Measurements from ENCODE around the gene SIRT3.

SIRT3 gene

DNA sequence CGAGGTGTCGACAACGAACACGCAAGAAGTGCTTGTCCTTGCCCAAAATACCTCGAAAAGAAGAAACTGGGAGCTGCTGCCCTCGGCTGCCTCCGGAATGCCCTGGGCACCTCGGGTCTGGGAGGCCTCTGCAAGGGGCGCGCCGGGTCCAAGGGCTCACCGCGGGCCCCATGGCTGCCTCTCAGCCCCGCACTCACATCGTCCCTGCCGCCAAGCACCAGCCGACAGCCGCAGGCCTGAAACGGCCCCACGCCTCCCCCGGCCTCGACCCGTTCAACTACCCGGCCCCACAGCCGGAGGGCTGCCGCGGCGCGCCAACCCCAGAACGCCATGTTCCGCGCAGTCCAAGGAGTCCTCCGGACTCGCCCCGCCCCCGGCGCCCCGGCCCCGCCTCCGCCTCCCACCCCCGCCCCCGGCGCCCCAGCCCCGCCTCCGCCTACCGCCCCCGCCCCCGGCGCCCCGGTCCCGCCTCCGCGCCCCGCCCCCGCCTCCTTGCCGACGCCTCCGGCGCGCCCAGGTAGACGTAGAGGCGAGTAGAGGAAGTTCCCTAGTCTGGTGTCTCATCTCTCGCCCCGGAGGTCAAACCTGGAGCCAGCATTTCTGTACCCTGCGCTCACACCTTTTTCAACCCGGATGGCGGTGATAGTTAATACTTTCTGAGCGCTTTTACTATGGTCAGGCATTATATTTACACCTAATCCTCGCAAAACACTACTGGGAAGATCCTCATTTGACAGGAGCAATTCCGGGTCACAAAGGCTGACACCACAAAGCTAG is at the start of gene SIRT3:
Gene SIRT3, minus strand, starts transcription at position 346 of the 777 bp plus-strand sequence. Its CDS starts 14 bp downstream, at position 332.
- peak; percentile 66 to 73 for DNase-seq (ENCODE audit: low read depth in 2 of 2)

GRCh38 chr11:285894-286220 is 49.7 kb upstream of the SIRT3 start:
- DNase-seq (ENCODE audit: low read depth in 2 of 2), result no peak

DNA sequence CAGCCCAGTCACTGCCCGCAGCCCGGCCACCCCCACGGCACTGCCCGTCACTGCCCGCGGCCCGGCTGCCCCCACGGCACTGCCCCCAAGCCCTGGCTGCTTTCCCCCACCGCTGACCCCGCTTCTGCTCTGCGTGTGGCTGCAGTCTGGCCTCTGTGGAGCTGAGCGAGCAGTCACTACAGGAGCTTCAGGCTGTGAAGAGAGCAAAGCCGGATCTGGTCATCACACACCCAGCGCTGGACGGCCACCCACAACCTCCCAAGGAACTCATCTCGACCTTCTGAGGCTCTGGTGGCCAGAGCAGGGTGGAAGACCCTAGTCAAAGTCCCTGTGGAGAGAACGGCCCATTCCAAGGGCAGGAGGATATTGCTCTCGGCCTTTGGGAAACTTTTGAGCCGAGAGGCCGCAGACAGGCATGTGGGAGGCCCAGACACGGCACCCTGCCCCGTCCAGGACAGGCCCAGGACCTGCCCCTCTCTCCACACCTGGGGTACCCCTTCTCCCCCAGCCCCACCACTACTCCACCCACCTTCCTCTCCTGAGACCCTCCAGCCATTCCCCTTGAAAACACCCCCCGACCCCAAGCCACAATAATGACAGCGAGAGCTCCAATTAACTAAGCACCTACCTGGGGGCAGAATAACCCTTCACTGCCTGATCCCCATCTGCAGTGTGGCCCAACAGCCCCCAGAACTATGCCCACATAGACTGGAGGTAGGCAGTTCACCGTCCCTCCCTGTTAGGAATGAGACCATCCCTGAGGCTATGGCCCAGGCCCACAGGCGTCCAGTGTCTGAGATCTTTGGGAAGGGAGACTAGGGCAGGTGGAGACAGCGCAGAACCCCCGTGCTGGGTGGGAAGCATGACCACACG is 49.1 kb upstream of the SIRT3 start:
- no peak for DNase-seq (ENCODE audit: low read depth in 2 of 2)

- DNase-seq (ENCODE audit: low read depth in 2 of 2), result no peak
Measured at GRCh38 chr11:284105-285020, 48.2 kb upstream of the SIRT3 start.

DNA sequence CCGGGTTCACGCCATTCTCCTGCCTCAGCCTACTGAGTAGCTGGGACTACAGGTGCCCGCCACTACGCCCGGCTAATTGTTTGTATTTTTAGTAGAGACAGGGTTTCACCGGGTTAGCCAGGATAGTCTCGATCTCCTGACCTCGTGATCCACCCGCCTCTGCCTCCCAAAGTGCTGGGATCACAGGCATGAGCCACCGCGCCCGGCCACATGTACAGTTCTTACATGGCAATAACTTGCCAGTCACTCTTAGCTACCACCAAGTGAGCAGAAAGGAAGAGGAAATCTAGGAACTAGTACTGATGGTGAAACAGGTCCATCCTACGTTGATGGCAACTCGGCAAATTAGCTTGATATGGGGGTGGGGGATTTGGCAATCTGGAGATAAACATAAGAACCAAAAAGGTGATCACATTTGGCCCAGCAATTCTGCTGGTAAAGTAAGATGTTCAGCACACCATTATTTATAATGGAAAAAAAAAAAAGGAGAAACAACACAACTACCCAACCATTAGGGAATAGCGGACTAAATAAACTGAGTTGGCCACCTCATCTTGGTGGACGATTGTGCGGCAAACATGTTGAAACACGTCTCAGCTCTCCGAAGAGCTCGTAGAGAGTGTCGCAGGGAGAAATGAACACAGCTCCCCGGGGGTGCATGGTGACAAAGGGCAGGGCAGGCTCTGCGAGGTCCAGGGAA is 47.4 kb upstream of the SIRT3 start:
- DNase-seq (ENCODE audit: low read depth in 2 of 2), result no peak

GRCh38 chr11:282630-283360 is 46.7 kb upstream of the SIRT3 start:
- DNase-seq (ENCODE audit: low read depth in 2 of 2), result no peak

GRCh38 chr11:282171-282570 is 46.0 kb upstream of the SIRT3 start:
- no peak for DNase-seq (ENCODE audit: low read depth in 2 of 2)

GRCh38 chr11:281486-282161 is 45.5 kb upstream of the SIRT3 start:
- no peak for DNase-seq (ENCODE audit: low read depth in 2 of 2)

- no peak for DNase-seq (ENCODE audit: low read depth in 2 of 2)
Measured at GRCh38 chr11:280706-281485, 44.8 kb upstream of the SIRT3 start.

DNA sequence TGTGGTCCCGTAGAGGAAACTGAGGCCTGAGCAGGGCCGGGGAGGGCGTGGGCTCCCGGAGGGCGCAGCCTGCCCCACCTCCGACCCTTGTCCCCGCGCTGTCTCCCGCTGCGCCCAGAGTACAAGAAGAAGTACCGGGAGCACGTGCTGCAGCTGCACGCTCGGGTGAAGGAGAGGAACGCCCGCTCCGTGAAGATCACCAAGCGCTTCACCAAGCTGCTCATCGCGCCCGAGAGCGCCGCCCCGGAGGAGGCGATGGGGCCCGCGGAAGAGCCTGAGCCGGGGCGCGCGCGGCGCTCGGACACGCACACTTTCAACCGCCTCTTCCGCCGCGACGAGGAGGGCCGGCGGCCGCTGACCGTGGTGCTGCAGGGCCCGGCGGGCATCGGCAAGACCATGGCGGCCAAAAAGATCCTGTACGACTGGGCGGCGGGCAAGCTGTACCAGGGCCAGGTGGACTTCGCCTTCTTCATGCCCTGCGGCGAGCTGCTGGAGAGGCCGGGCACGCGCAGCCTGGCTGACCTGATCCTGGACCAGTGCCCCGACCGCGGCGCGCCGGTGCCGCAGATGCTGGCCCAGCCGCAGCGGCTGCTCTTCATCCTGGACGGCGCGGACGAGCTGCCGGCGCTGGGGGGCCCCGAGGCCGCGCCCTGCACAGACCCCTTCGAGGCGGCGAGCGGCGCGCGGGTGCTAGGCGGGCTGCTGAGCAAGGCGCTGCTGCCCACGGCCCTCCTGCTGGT is 44.0 kb upstream of the SIRT3 start:
- DNase-seq (ENCODE audit: low read depth in 2 of 2), result no peak

DNA sequence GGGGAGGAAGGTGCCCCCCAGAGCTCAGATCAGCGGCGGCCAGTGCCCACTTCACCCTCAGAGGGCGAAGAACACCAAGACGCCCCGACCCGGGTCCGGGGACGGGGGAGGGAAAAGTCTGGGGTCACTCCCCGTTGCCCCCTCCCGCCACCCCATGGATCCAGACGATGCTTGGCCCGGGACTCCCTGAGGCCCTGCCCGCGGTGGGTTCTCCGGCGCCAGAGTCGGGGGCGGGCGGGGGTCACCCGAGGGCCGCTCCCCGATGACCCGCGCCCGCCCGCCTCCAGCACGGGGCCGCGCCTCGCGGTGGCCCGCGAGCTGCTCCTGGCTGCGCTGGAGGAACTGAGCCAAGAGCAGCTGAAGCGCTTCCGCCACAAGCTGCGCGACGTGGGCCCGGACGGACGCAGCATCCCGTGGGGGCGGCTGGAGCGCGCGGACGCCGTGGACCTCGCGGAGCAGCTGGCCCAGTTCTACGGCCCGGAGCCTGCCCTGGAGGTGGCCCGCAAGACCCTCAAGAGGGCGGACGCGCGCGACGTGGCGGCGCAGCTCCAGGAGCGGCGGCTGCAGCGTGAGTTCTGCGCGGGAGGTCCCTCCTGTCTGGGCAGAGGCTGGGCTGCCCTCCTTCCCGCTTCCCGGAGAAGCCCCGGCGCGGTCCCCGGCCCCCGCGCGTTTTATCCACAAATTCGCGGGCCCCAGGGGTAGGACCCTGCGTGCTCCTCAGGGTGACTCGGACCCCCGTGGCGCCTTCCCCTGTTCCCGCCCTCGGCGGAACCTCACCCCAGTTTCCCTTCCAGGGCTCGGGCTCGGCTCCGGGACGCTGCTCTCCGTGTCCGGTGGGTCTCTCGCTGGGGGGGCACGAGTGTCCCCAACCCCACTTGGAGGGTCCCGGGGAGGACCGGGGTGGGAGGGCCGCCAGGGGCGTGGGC is 43.2 kb upstream of the SIRT3 start:
- no peak for DNase-seq (ENCODE audit: low read depth in 2 of 2)

- no peak for DNase-seq (ENCODE audit: low read depth in 2 of 2)
Measured at GRCh38 chr11:278001-278951, 42.1 kb upstream of the SIRT3 start, which contains the start of gene NLRP6. NLRP6 (plus strand) TSS chr11:278407; CDS start chr11:278570, 163 bp downstream.

GRCh38 chr11:276219-276618 is 40.1 kb upstream of the SIRT3 start:
- DNase-seq (ENCODE audit: low read depth in 2 of 2), result no peak

DNA sequence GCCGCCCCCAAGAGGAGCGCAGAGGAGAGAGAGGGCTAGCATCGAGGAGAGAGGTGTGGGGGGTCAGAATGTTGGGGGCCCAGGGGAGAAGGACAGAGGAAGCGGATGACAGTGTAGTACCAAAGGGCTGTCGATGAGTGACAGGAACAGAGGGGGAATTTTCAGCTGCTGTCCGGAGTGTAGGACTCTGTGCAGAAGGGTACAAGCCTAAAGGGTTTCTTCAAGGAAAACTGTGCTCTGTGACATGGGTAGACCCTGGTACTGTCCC is 36.7 kb upstream of the SIRT3 start:
- DNase-seq (ENCODE audit: low read depth in 2 of 2), result no peak

DNA sequence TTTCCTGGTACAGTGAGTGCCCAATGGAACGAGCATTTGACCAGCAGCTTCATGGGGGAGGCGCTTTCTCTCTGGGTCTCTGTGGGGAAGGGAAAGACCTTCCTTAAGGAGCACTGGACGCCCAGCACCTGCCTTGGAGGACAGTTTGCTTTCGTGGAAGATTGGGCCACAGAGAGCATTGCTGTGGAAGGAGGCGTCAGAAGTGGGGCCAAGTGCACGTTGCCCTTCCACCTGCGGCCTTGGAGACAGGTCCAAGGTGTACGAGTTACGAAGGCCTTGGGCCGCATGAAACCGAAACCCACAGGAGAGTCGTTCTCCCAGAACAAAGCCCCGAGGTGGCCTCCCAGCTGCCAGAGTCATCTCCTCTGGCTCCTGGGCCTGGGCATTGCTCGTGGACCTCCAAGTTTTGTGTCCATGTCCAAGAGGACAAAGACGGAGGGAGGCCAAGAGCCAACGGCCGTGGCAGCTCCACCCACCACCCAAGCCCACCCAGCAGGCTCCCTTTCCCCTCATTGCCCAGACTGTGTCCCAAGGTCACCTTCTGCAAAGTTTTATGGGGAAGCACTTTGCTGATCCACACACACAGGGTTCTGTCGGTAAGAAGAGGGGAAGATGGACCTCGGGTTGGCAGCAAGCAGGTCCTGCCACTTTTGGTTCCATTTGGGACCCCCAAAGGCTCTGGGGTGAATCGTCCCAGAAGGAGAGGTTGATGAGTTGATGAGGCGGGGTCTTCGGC is 36.2 kb upstream of the SIRT3 start:
- no peak for DNase-seq (ENCODE audit: low read depth in 2 of 2)

DNA sequence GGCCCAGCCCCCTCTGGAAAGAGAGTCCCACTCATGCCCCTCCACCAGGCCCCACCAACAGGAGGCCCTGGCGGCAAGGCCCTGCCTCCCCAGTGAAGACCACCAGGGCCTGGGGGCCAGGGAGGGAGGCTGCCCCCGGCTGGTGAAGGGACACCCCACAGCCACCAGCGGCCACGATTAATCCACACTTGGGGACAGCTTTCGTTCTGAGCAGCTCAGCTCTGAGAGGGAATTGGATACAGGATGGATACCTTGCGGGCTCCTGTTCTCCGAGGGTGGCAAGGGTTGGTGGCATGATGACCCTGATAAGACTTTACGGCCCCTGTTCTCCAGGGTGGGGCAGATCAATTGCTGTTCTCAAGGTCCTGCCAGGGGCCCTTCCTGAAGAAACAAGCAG is 35.2 kb upstream of the SIRT3 start:
- no peak for DNase-seq (ENCODE audit: low read depth in 2 of 2)
